Natural killer cell (primary cell): Measurements from ENCODE around the gene STAP2. TPM values are rescaled to one million over a fixed set of nuclear protein-coding genes. Genes with fewer than 3 reads are reported as not detected.

Experiments used
- ATAC-seq, 3 donors: fragments of 150-1000 bp in 2 of 3; fragments of 200-7000 bp in 1 of 3; cut with Tn5 transposase; 1 replicate in 1 of 3; 2 replicates in 2 of 3; pipeline ENCODE4 v1.10.0; 2021; ENCODE audit warnings: mild to moderate bottlenecking in 2 of 3, moderate library complexity in 2 of 3
- DNase-seq, 2 donors: peaks; one replicate each; pipeline versions ENCODE4 v3.0.0 to v3.0.0-alpha.2; 2013 to 2021; ENCODE audit warnings: mixed read lengths in 1 of 2
- H3K27ac ChIP-seq: one replicate; pipeline ENCODE4 v1.5.1; 2013; ENCODE audit warnings: mild to moderate bottlenecking, low read length
- H3K27me3 ChIP-seq: one replicate; pipeline ENCODE4 v1.6.1; 2013; ENCODE audit warnings: low read length; ENCODE audit not compliant: control insufficient read depth, insufficient read depth
- H3K36me3 ChIP-seq: one replicate; pipeline ENCODE4 v1.6.1; 2013; ENCODE audit warnings: low read length; ENCODE audit not compliant: control insufficient read depth, insufficient read depth
- H3K4me1 ChIP-seq: one replicate; pipeline ENCODE4 v1.6.1; 2013; ENCODE audit warnings: low read length; ENCODE audit not compliant: control insufficient read depth, insufficient read depth
- H3K4me3 ChIP-seq: one replicate; pipeline ENCODE4 v1.5.1; 2013; ENCODE audit warnings: low read length
- H3K9me3 ChIP-seq: one replicate; pipeline ENCODE4 v1.6.1; 2013; ENCODE audit warnings: low read length; ENCODE audit not compliant: control insufficient read depth, insufficient read depth
- H3K27ac Mint-ChIP-seq, 2 donors: one replicate each; pipeline ENCODE4 v1.8.0; 2022; ENCODE audit warnings: mild to moderate bottlenecking in 2 of 2, mixed read lengths in 2 of 2, moderate library complexity in 1 of 2
- H3K27me3 Mint-ChIP-seq, 2 donors: one replicate each; pipeline ENCODE4 v1.8.0; 2022; ENCODE audit warnings: low read depth in 2 of 2, mixed read lengths in 2 of 2
- H3K36me3 Mint-ChIP-seq: one replicate; pipeline ENCODE4 v1.8.0; 2022; ENCODE audit warnings: mixed read lengths
- H3K4me1 Mint-ChIP-seq, 2 donors: one replicate each; pipeline ENCODE4 v1.8.0; 2022; ENCODE audit warnings: mixed read lengths in 2 of 2
- H3K4me3 Mint-ChIP-seq: one replicate; pipeline ENCODE4 v1.8.0; 2022; ENCODE audit warnings: mild to moderate bottlenecking, moderate library complexity, mixed read lengths
- H3K9me3 Mint-ChIP-seq, 2 donors: one replicate each; pipeline ENCODE4 v1.8.0; 2022; ENCODE audit warnings: mixed read lengths in 2 of 2
- CTCF ChIP-seq: fragments of 200-600 bp; IDR thresholded peaks from one replicate; pipeline ENCODE4 v1.8.0; 2022; ENCODE audit warnings: antibody characterized with exemption
- WGBS: methylation state at CpG from one replicate; pipeline ENCODE4 v1.1.7; 2013; ENCODE audit warnings: missing lambda C conversion rate; ENCODE audit not compliant: insufficient coverage; 5-methylcytosine and 5-hydroxymethylcytosine counted together
- intact Hi-C: fragments of 100-400 bp; cut with micrococcal nuclease; formaldehyde crosslinking; loops from one replicate; pipeline ENCODE4 v1.14.2; 2022
- total RNA-seq, 4 donors: library from RNA; stranded (reverse); fragments of 120-200 nt in 1 of 4; gene quantifications; one replicate each; pipeline versions ENCODE4 v1.2.3 to v1.2.4, GENCODE V29; 2013 to 2022

The STAP2 gene
- total RNA-seq, 3 donors from 2014 or later (not counting 1 experiment from before 2014, with no cell fraction given), result 1.4 to 3.3 (median 2.0) TPM

- no peaks in the 10 kb centered on the region for H3K9me3 Mint-ChIP-seq
- WGBS, result 88% methylated on average over 15 of the region's 15 CpGs
- peak overlapping the region; percentile 43 for H3K4me3 ChIP-seq
- peak overlapping the region; percentile 93 for H3K27ac Mint-ChIP-seq
- H3K36me3 Mint-ChIP-seq, result no peaks in the 10 kb centered on the region
- H3K27me3 Mint-ChIP-seq, result no peaks in the 10 kb centered on the region
- no peaks in the 10 kb centered on the region for H3K9me3 ChIP-seq
- ATAC-seq (no peak), DNase-seq (no peak)
- H3K27ac ChIP-seq, result peak overlapping the region; percentile 85
- intact Hi-C loops, result loop anchor here (2.0 kb wide), 1 partner anchor 28 kb away; no protein-coding TSS in a partner anchor
- peaks cover 80% of the 10 kb centered on the region for H3K4me1 ChIP-seq
- H3K27me3 ChIP-seq, result no peaks in the 10 kb centered on the region
- peaks cover 30 to 56% of the 10 kb centered on the region in 2 donors for H3K4me1 Mint-ChIP-seq
- H3K4me3 Mint-ChIP-seq, result peak overlapping the region; percentile 92
- TF ChIP-seq CTCF, result no peak
- H3K36me3 ChIP-seq, result peaks cover 8% of the 10 kb centered on the region
These were observed 31.9 kb upstream of the STAP2 start for GRCh38 chr19:4370418-4371041.

GRCh38 chr19:4369888-4370260 is 31.2 kb upstream of the STAP2 start:
- peak; percentile 29 for TF ChIP-seq CTCF
- no peaks in the 10 kb centered on the region for H3K9me3 Mint-ChIP-seq

GRCh38 chr19:4369109-4369887 is 30.7 kb upstream of the STAP2 start:
- peak overlapping the region; percentile 93 for H3K27ac Mint-ChIP-seq
- H3K27ac ChIP-seq, result peak overlapping the region; percentile 85
- peak; percentile 51 to 87 for DNase-seq
- peak overlapping the region; percentile 92 for H3K4me3 Mint-ChIP-seq
- H3K4me3 ChIP-seq, result peak overlapping the region; percentile 43
- no peaks in the 10 kb centered on the region for H3K36me3 Mint-ChIP-seq
- H3K9me3 ChIP-seq, result no peaks in the 10 kb centered on the region
- no peaks in the 10 kb centered on the region for H3K27me3 Mint-ChIP-seq
- H3K27me3 ChIP-seq, result no peaks in the 10 kb centered on the region
- H3K36me3 ChIP-seq, result peaks cover 15% of the 10 kb centered on the region
- intact Hi-C loops, result no loop called here
- peak; percentile 55 to 67 (median 65) for ATAC-seq
- no peaks in the 10 kb centered on the region for H3K9me3 Mint-ChIP-seq
- TF ChIP-seq CTCF, result no peak
- H3K4me1 Mint-ChIP-seq, result peaks cover 30 to 55% of the 10 kb centered on the region in 2 donors
- WGBS, result under 1% methylated on average over 25 of the region's 25 CpGs
- peaks cover 68% of the 10 kb centered on the region for H3K4me1 ChIP-seq

More at GRCh38 chr19:4369888-4370260, 31.2 kb upstream of the STAP2 start:
- H3K27ac Mint-ChIP-seq, result peak overlapping the region; percentile 93
- peak; percentile 69 to 82 for DNase-seq
- Histone ChIP-seq H3K9me3 (no peaks in the 10 kb centered on the region), H3K36me3 (peaks cover 14% of the 10 kb centered on the region), H3K27ac (peak overlapping the region; percentile 85), H3K4me1 (peaks cover 74% of the 10 kb centered on the region), H3K27me3 (no peaks in the 10 kb centered on the region), H3K4me3 (peak overlapping the region; percentile 43)
- no peaks in the 10 kb centered on the region for H3K36me3 Mint-ChIP-seq
- peak; percentile 77 to 87 (median 86) for ATAC-seq
- under 1% methylated on average over 21 of the region's 21 CpGs for WGBS
- H3K4me3 Mint-ChIP-seq, result peak overlapping the region; percentile 92
- H3K4me1 Mint-ChIP-seq, result peaks cover 30 to 56% of the 10 kb centered on the region in 2 donors
- intact Hi-C loops, result loop anchor here (2.0 kb wide), 1 partner anchor 29 kb away; no protein-coding TSS in a partner anchor
- no peaks in the 10 kb centered on the region for H3K27me3 Mint-ChIP-seq
